ENCODE measurements around the gene VPS29.

GRCh38 chr12:110498984-110499706 lies 2.8 kb downstream of the VPS29 start:
- no peak for TF ChIP-seq POLR2A (IDR thresholded peaks at IDR 0.05)
- TF ChIP-seq, protein P1, sequence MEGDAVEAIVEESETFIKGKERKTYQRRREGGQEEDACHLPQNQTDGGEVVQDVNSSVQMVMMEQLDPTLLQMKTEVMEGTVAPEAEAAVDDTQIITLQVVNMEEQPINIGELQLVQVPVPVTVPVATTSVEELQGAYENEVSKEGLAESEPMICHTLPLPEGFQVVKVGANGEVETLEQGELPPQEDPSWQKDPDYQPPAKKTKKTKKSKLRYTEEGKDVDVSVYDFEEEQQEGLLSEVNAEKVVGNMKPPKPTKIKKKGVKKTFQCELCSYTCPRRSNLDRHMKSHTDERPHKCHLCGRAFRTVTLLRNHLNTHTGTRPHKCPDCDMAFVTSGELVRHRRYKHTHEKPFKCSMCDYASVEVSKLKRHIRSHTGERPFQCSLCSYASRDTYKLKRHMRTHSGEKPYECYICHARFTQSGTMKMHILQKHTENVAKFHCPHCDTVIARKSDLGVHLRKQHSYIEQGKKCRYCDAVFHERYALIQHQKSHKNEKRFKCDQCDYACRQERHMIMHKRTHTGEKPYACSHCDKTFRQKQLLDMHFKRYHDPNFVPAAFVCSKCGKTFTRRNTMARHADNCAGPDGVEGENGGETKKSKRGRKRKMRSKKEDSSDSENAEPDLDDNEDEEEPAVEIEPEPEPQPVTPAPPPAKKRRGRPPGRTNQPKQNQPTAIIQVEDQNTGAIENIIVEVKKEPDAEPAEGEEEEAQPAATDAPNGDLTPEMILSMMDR (IDR thresholded peaks at IDR 0.05): no peak

All from stomach (tissue), 4 donors.